PC-3 (cell line): Measurements from ENCODE around the gene GLG1.

Experiments used
- CTCF ChIP-seq: fragments of 300-600 bp; sonication (generic); conservative IDR thresholded peaks from 2 replicates; pipeline ENCODE4 v1.5.1; 2017; ENCODE audit warnings: antibody characterized with exemption, low read depth, mild to moderate bottlenecking, low read length
- EZH2 ChIP-seq: fragments of 300-600 bp; sonication (generic); IDR thresholded peaks from one replicate; pipeline ENCODE4 v1.6.1; 2017; ENCODE audit warnings: antibody characterized with exemption, mild to moderate bottlenecking, low read length; ENCODE audit not compliant: unreplicated experiment
- EZH2phosphoT487 ChIP-seq: fragments of 300-600 bp; sonication (generic); IDR thresholded peaks from 2 replicates; pipeline ENCODE4 v1.6.1; 2018; ENCODE audit warnings: mild to moderate bottlenecking, antibody characterized with exemption, low read length, borderline replicate concordance

- no peak for TF ChIP-seq EZH2
- no peak for TF ChIP-seq CTCF
- TF ChIP-seq EZH2phosphoT487, result no peak
These were observed 32.8 kb downstream of the GLG1 start for GRCh38 chr16:74574146-74574545.
